MCF 10A (cell line): ENCODE results near the gene LCP1. TPM values are rescaled to one million over a fixed set of nuclear protein-coding genes. Genes with fewer than 3 reads are reported as not detected.

Source experiments
- BruUV-seq: library from RNA; stranded (reverse); fragments of 400-500 nt; replicated peaks from 2 replicates; lab custom pipeline; 2021; lab: Mats Ljungman, UMichigan
- CTCF ChIA-PET: fragments of 300-600 bp; sonication (Branson Sonifier 250); formaldehyde crosslinking; extraction: SDS; loops from one replicate; lab custom pipeline; 2021; ENCODE audit warnings: antibody characterized with exemption, inconsistent platforms; lab: Yijun Ruan, JAX
- POLR2A ChIA-PET: fragments of 300-600, 350-650 bp; sonication (Branson Sonifier 250); formaldehyde crosslinking; extraction: SDS; loops from one replicate; lab custom pipeline; 2020; ENCODE audit warnings: antibody characterized with exemption, inconsistent platforms; lab: Yijun Ruan, JAX
- DNase-seq: peaks from one replicate; pipeline ENCODE4 v3.0.0-alpha.2; 2018; ENCODE audit not compliant: unreplicated experiment
- H3K27ac Mint-ChIP-seq: one replicate; pipeline ENCODE4 v1.8.0; 2022; ENCODE audit warnings: mild to moderate bottlenecking, low read depth, mixed read lengths; ENCODE audit not compliant: unreplicated experiment
- H3K27me3 Mint-ChIP-seq: one replicate; pipeline ENCODE4 v1.8.0; 2022; ENCODE audit warnings: mixed read lengths; ENCODE audit not compliant: insufficient read depth, unreplicated experiment
- H3K36me3 Mint-ChIP-seq: one replicate; pipeline ENCODE4 v1.8.0; 2022; ENCODE audit warnings: mild to moderate bottlenecking, moderate library complexity, mixed read lengths; ENCODE audit not compliant: insufficient read depth, unreplicated experiment
- H3K4me1 Mint-ChIP-seq: one replicate; pipeline ENCODE4 v1.8.0; 2022; ENCODE audit warnings: mixed read lengths; ENCODE audit not compliant: insufficient read depth, unreplicated experiment
- H3K4me3 Mint-ChIP-seq: one replicate; pipeline ENCODE4 v1.8.0; 2022; ENCODE audit warnings: mild to moderate bottlenecking, moderate library complexity, mixed read lengths; ENCODE audit not compliant: unreplicated experiment
- H3K9me3 Mint-ChIP-seq: one replicate; pipeline ENCODE4 v1.8.0; 2022; ENCODE audit warnings: mixed read lengths; ENCODE audit not compliant: unreplicated experiment
- intact Hi-C: fragments of 100-400 bp; cut with micrococcal nuclease; formaldehyde crosslinking; loops from 2 replicates; pipeline ENCODE4 v1.14.1; 2022
- total RNA-seq: library from RNA; stranded (reverse); gene quantifications from 2 replicates; pipeline ENCODE4 v1.2.3, GENCODE V29; 2022
- TF ChIP-seq, protein P1 (sequence below): fragments of 200-600 bp; IDR thresholded peaks from one replicate; pipeline ENCODE4 v1.8.0; 2022; ENCODE audit warnings: antibody characterized with exemption, mild to moderate bottlenecking; ENCODE audit not compliant: unreplicated experiment

LCP1 gene
- total RNA-seq, 1 experiment from 2014 or later = 0.89 TPM

DNA sequence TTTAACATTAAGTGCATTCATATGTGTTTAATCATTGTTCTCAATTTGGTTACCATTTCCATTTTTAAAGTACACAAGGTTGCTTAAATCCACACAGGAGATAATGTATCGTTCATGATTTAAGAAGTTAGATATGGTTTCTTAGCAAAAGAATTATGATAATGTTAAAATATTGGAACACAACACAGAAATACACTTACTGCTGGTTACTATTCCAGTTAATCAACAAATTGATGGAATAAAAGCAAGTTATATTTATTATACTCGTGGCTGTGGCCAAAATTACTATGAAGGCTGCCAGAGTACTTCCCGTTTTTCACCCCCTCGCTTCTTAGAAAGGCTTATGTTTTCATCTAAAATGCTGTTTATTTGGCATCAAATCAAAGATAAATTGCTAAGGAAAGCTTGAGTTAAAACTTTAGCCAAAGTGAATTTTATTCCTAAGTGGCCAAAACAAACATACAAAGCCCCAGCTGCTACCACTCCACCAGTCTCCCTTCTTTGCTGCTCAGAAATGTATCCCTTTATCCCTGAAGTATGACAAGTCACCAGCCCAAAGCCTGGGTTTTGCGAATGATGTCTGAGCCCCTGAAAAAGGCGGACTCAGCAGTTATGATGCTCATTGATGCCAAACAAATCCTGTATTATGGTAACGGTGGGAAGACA lies 27.7 kb downstream of the LCP1 start:
- Mint-ChIP-seq H3K36me3 (peaks cover 7% of the 10 kb centered on the region), H3K9me3 (no peaks in the 10 kb centered on the region), H3K27ac (no peak overlapping the region), H3K27me3 (peaks cover 37% of the 10 kb centered on the region), H3K4me3 (no peak overlapping the region), H3K4me1 (no peaks in the 10 kb centered on the region)
- TF ChIP-seq, protein P1, sequence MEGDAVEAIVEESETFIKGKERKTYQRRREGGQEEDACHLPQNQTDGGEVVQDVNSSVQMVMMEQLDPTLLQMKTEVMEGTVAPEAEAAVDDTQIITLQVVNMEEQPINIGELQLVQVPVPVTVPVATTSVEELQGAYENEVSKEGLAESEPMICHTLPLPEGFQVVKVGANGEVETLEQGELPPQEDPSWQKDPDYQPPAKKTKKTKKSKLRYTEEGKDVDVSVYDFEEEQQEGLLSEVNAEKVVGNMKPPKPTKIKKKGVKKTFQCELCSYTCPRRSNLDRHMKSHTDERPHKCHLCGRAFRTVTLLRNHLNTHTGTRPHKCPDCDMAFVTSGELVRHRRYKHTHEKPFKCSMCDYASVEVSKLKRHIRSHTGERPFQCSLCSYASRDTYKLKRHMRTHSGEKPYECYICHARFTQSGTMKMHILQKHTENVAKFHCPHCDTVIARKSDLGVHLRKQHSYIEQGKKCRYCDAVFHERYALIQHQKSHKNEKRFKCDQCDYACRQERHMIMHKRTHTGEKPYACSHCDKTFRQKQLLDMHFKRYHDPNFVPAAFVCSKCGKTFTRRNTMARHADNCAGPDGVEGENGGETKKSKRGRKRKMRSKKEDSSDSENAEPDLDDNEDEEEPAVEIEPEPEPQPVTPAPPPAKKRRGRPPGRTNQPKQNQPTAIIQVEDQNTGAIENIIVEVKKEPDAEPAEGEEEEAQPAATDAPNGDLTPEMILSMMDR = no peak
- CTCF ChIA-PET = interaction anchor here (0.6 to 1.4 kb wide), 3 partner anchors 28 to 529 kb away, joined by 3 to 5 read pairs (median 5); no protein-coding TSS in a partner anchor
- intact Hi-C loops = no loop called here
- no TSS peak for BruUV-seq
- DNase-seq = no peak
- POLR2A ChIA-PET = no interaction called here

DNA sequence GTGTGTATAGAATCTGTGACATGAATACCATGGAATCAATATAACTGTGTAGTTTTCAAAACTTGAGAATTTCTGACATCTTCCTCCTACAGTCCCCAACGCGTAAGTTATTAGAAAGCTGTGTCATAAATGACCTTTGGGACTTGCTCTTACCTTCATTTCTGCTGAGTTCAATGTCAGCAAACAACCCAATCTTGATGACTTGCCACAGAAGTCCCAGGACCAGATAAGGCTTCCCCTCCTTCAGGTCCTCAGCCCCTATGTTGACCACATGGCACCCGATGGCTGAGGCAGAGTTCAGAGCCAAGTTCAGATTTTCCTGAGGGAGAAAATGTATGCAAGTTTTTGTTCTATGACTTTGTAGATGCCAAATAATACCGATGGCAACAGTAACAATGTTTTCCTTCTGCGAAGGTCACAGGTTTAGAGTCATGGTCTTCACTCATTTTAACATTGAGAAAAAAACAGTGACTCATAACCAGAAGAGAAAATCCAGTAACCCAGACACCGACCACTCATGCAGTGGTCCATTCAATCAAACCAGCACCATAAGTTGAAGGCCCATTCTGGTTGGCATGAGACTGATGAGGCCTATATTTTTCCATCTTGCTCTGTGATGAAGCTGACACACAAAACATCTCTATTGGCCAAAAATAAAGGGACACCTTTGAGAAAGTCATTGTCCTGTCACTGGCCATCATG lies 29.2 kb downstream of the LCP1 start:
- CTCF ChIA-PET = no interaction called here
- intact Hi-C loops = no loop called here
- Mint-ChIP-seq H3K27ac (no peak overlapping the region), H3K36me3 (peaks cover 7% of the 10 kb centered on the region), H3K4me3 (no peak overlapping the region), H3K9me3 (no peaks in the 10 kb centered on the region), H3K27me3 (peaks cover 26% of the 10 kb centered on the region), H3K4me1 (no peaks in the 10 kb centered on the region)
- BruUV-seq = no TSS peak
- TF ChIP-seq, protein P1 = no peak
- POLR2A ChIA-PET = no interaction called here
- no peak for DNase-seq

DNA sequence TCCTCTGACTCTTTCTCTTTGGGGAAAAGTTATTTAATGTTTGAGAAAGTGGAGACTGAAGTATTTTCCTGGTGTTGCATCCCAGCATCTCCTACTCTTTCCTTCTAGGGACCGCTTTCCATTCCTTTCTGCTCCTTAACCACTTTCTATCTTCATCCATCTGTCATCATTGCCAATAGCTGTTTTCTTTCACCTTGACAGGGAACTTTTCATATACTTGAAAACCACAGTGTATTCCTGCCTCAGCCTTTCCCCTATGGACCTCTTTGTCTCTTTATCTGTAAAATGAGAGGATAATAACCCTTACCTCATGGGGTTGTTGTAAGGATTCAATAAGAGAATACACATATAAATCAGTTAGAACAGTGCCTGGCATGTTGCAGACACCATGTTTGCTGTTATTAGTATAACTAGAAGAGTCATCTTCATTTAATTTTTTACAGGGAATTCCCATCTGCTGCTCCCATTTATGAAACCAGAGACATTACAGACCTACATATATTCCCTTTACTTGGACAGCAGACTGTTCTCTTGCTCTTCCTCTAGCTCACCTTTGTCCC lies 31.8 kb downstream of the LCP1 start:
- Mint-ChIP-seq H3K9me3 (no peaks in the 10 kb centered on the region), H3K36me3 (peaks cover 7% of the 10 kb centered on the region), H3K4me1 (no peaks in the 10 kb centered on the region), H3K4me3 (no peak overlapping the region), H3K27ac (no peak overlapping the region), H3K27me3 (peaks cover 33% of the 10 kb centered on the region)
- TF ChIP-seq, protein P1 = no peak
- POLR2A ChIA-PET = interaction anchor here (1.7 kb wide), 1 partner anchor 9 kb away, joined by 4 read pairs; no protein-coding TSS in a partner anchor
- CTCF ChIA-PET = interaction anchor here (0.6 to 2.6 kb wide), 5 partner anchors 10 to 656 kb away, joined by 3 to 19 read pairs (median 3); no protein-coding TSS in a partner anchor
- intact Hi-C loops = no loop called here
- no TSS peak for BruUV-seq
- no peak for DNase-seq
